Calu3 (cell line): ENCODE results near the gene NKD2. TPM values are rescaled to one million over a fixed set of nuclear protein-coding genes. Genes with fewer than 3 reads are reported as not detected.

Source experiments
- BruUV-seq: library from RNA; stranded (reverse); fragments of 400-500 nt; replicated peaks from 2 replicates; lab custom pipeline; 2021; lab: Mats Ljungman, UMichigan
- CTCF ChIA-PET: fragments of 300-600 bp; sonication (Branson Sonifier 250); formaldehyde crosslinking; loops from one replicate; lab custom pipeline; 2022; ENCODE audit warnings: antibody characterized with exemption; lab: Charles Lee
- DNase-seq: peaks from one replicate; pipeline ENCODE4 v3.0.0; 2022
- H3K27ac Mint-ChIP-seq: one replicate; pipeline ENCODE4 v1.8.0; 2022; ENCODE audit warnings: mixed read lengths; ENCODE audit not compliant: unreplicated experiment
- H3K27me3 Mint-ChIP-seq: one replicate; pipeline ENCODE4 v1.8.0; 2022; ENCODE audit warnings: mixed read lengths; ENCODE audit not compliant: unreplicated experiment
- H3K36me3 Mint-ChIP-seq: one replicate; pipeline ENCODE4 v1.8.0; 2022; ENCODE audit warnings: mild to moderate bottlenecking, moderate library complexity, mixed read lengths; ENCODE audit not compliant: insufficient read depth, unreplicated experiment
- H3K4me1 Mint-ChIP-seq: one replicate; pipeline ENCODE4 v1.8.0; 2022; ENCODE audit warnings: mild to moderate bottlenecking, low read depth, mixed read lengths; ENCODE audit not compliant: unreplicated experiment
- H3K4me3 Mint-ChIP-seq: one replicate; pipeline ENCODE4 v1.8.0; 2022; ENCODE audit warnings: mild to moderate bottlenecking, low read depth, moderate library complexity, mixed read lengths; ENCODE audit not compliant: unreplicated experiment
- H3K9me3 Mint-ChIP-seq: one replicate; pipeline ENCODE4 v1.8.0; 2022; ENCODE audit warnings: low read depth, mixed read lengths; ENCODE audit not compliant: unreplicated experiment
- intact Hi-C: fragments of 100-400 bp; cut with micrococcal nuclease; formaldehyde crosslinking; loops from one replicate; pipeline ENCODE4 v1.10.0; 2022; ENCODE audit not compliant: unreplicated experiment
- total RNA-seq: library from RNA; stranded (reverse); gene quantifications from 2 replicates; pipeline ENCODE4 v1.2.3, GENCODE V29; 2022
- TF ChIP-seq, protein P1 (sequence below): fragments of 200-600 bp; IDR thresholded peaks from one replicate; pipeline ENCODE4 v1.8.0; 2022; ENCODE audit warnings: antibody characterized with exemption; ENCODE audit not compliant: unreplicated experiment

NKD2 gene
- total RNA-seq, 1 experiment from 2014 or later, result 0.47 TPM

- CTCF ChIA-PET, result no interaction called here
- DNase-seq, result no peak
- no peaks in the 10 kb centered on the region for H3K36me3 Mint-ChIP-seq
- TF ChIP-seq, protein P1, sequence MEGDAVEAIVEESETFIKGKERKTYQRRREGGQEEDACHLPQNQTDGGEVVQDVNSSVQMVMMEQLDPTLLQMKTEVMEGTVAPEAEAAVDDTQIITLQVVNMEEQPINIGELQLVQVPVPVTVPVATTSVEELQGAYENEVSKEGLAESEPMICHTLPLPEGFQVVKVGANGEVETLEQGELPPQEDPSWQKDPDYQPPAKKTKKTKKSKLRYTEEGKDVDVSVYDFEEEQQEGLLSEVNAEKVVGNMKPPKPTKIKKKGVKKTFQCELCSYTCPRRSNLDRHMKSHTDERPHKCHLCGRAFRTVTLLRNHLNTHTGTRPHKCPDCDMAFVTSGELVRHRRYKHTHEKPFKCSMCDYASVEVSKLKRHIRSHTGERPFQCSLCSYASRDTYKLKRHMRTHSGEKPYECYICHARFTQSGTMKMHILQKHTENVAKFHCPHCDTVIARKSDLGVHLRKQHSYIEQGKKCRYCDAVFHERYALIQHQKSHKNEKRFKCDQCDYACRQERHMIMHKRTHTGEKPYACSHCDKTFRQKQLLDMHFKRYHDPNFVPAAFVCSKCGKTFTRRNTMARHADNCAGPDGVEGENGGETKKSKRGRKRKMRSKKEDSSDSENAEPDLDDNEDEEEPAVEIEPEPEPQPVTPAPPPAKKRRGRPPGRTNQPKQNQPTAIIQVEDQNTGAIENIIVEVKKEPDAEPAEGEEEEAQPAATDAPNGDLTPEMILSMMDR, result no peak
- H3K27ac Mint-ChIP-seq, result no peak overlapping the region
- no peaks in the 10 kb centered on the region for H3K9me3 Mint-ChIP-seq
- no peak overlapping the region for H3K4me3 Mint-ChIP-seq
- BruUV-seq, result no TSS peak
- intact Hi-C loops, result no loop called here
- H3K4me1 Mint-ChIP-seq, result peaks cover 11% of the 10 kb centered on the region
- peaks cover 44% of the 10 kb centered on the region for H3K27me3 Mint-ChIP-seq
These were observed 31.5 kb upstream of the NKD2 start for GRCh38 chr5:976849-977751.

- peaks cover 38% of the 10 kb centered on the region for H3K27me3 Mint-ChIP-seq
- CTCF ChIA-PET, result no interaction called here
- BruUV-seq, result no TSS peak
- no peak overlapping the region for H3K27ac Mint-ChIP-seq
- no peak for DNase-seq
- intact Hi-C loops, result no loop called here
- no peak overlapping the region for H3K4me3 Mint-ChIP-seq
- H3K36me3 Mint-ChIP-seq, result no peaks in the 10 kb centered on the region
- no peaks in the 10 kb centered on the region for H3K9me3 Mint-ChIP-seq
- TF ChIP-seq, protein P1, result no peak
- peaks cover 11% of the 10 kb centered on the region for H3K4me1 Mint-ChIP-seq
These were observed 30.5 kb upstream of the NKD2 start for GRCh38 chr5:978054-978453.

DNA sequence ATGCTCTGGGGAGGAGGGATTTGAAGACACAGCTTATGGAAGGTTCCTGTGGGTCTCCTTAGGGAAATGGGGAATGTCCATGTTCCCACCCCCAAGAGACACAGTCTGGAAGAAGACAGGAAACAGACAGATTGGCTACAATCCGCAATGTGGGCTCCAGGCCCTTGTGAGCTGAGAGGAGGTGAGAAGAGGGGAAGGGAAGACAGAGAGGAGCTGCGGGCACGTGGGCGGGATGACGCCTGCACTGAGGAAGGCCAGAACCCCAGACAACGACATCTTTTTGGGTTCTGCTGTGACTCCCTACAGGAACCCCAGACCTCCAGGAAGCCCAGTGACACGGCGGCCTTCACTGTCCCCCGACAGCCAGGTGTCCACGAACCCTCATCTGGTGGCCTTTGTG, 29.9 kb upstream of the NKD2 start:
- no peak overlapping the region for H3K4me3 Mint-ChIP-seq
- intact Hi-C loops, result no loop called here
- peaks cover 38% of the 10 kb centered on the region for H3K27me3 Mint-ChIP-seq
- H3K27ac Mint-ChIP-seq, result no peak overlapping the region
- TF ChIP-seq, protein P1, result no peak
- no peak for DNase-seq
- H3K36me3 Mint-ChIP-seq, result no peaks in the 10 kb centered on the region
- no peaks in the 10 kb centered on the region for H3K9me3 Mint-ChIP-seq
- no TSS peak for BruUV-seq
- H3K4me1 Mint-ChIP-seq, result peaks cover 11% of the 10 kb centered on the region
- CTCF ChIA-PET, result interaction anchor here (1.4 kb wide), 1 partner anchor 12 kb away, joined by 3 read pairs; no protein-coding TSS in a partner anchor

DNA sequence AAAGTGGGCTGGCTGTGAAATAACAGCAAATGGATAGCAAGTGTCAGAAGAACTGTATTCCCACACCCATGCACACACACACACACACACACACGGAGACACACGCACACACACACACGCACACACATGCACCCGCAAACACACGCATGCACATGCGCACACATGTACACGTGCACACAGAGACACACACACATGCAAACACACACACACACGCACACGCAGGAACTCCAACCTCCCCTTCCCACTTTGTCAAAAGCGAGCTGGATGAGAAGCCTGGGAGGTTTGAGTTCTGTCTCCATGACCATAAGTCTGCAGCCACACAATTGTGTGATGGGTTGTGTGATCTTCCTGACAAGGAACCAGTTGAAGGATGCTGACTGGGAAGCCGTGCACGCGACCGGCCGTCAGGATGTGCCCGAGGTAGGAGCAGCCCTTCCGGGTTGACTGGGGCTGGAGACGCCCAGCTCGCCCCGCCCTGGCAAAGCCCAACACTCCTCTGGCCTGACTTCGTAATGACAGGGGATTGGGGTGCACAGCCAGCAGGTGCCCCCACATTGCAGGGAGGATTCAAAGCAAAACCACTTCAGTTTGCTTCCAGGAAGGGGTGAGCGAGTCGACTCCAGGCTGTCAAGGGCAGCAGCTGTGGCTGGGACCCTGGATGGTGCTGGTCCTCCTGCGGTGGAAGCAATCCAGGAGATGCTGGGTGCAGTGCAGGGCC, 29.3 kb upstream of the NKD2 start:
- TF ChIP-seq, protein P1, result no peak
- peaks cover 11% of the 10 kb centered on the region for H3K4me1 Mint-ChIP-seq
- DNase-seq, result peak; percentile 23
- no peak overlapping the region for H3K27ac Mint-ChIP-seq
- H3K27me3 Mint-ChIP-seq, result peaks cover 38% of the 10 kb centered on the region
- intact Hi-C loops, result no loop called here
- no peak overlapping the region for H3K4me3 Mint-ChIP-seq
- H3K9me3 Mint-ChIP-seq, result no peaks in the 10 kb centered on the region
- BruUV-seq, result no TSS peak
- CTCF ChIA-PET, result interaction anchor here (1.4 kb wide), 1 partner anchor 11 kb away, joined by 3 read pairs; no protein-coding TSS in a partner anchor
- H3K36me3 Mint-ChIP-seq, result no peaks in the 10 kb centered on the region
